Endodermal cell (in vitro differentiated cells): ENCODE data around the gene LGR4. TPM values are rescaled to one million over a fixed set of nuclear protein-coding genes. Genes with fewer than 3 reads are reported as not detected.
A peak's percentile ranks its signal among the peaks of the same experiment; 100 is the strongest.

Source experiments
- DNase-seq: peaks from one replicate; pipeline ENCODE4 v3.0.0-alpha.2; 2017
- H3K27ac ChIP-seq: 2 replicates; pipeline ENCODE4 v1.5.1; 2013; ENCODE audit warnings: mild to moderate bottlenecking, low read depth, low read length, moderate library complexity
- H3K27me3 ChIP-seq: 2 replicates; pipeline ENCODE4 v1.6.1; 2013; ENCODE audit warnings: mild to moderate bottlenecking, low read length, moderate library complexity; ENCODE audit not compliant: insufficient read depth, control insufficient read depth, poor library complexity, severe bottlenecking
- H3K36me3 ChIP-seq: 2 replicates; pipeline ENCODE4 v1.7.0; 2013; ENCODE audit warnings: mild to moderate bottlenecking, low read length, moderate library complexity; ENCODE audit not compliant: control insufficient read depth, insufficient read depth
- H3K4me1 ChIP-seq: one replicate; pipeline ENCODE4 v1.7.0; 2013; ENCODE audit warnings: low read length; ENCODE audit not compliant: control insufficient read depth, insufficient read depth
- H3K4me3 ChIP-seq: 2 replicates; pipeline ENCODE4 v1.5.1; 2013; ENCODE audit warnings: mild to moderate bottlenecking, low read length, moderate library complexity
- H3K9ac ChIP-seq: 2 replicates; pipeline ENCODE4 v1.6.1; 2013; ENCODE audit warnings: mild to moderate bottlenecking, low read length, moderate library complexity; ENCODE audit not compliant: poor library complexity, severe bottlenecking; ENCODE audit errors: extremely low read depth
- H3K9me3 ChIP-seq: 2 replicates; pipeline ENCODE4 v1.6.1; 2013; ENCODE audit warnings: mild to moderate bottlenecking, low read length, moderate library complexity; ENCODE audit not compliant: control insufficient read depth
- H3K27ac Mint-ChIP-seq: 2 replicates; pipeline ENCODE4 v1.8.0; 2020; ENCODE audit warnings: mixed read lengths
- H3K27me3 Mint-ChIP-seq: 2 replicates; pipeline ENCODE4 v1.8.0; 2021; ENCODE audit warnings: mild to moderate bottlenecking, mixed read lengths; ENCODE audit not compliant: insufficient read depth
- H3K36me3 Mint-ChIP-seq: 2 replicates; pipeline ENCODE4 v1.8.0; 2020; ENCODE audit warnings: low read depth, mixed read lengths
- H3K4me1 Mint-ChIP-seq: 2 replicates; pipeline ENCODE4 v1.8.0; 2020; ENCODE audit warnings: mixed read lengths
- H3K4me3 Mint-ChIP-seq: 2 replicates; pipeline ENCODE4 v1.8.0; 2020; ENCODE audit warnings: mild to moderate bottlenecking, moderate library complexity, mixed read lengths
- H3K9me3 Mint-ChIP-seq: 2 replicates; pipeline ENCODE4 v1.8.0; 2020; ENCODE audit warnings: mild to moderate bottlenecking, mixed read lengths
- CTCF ChIP-seq: fragments of 200-600 bp; sonication (generic); conservative IDR thresholded peaks from 2 replicates; pipeline ENCODE4 v1.5.0; 2021; ENCODE audit warnings: antibody characterized with exemption, mild to moderate bottlenecking
- WGBS, 2 experiments: methylation state at CpG; one replicate each; pipeline versions ENCODE4 v1.1.5 to v1.1.7; 2013; ENCODE audit warnings: missing lambda C conversion rate in 2 of 2, mixed read lengths in 1 of 2; ENCODE audit not compliant: insufficient coverage in 1 of 2, insufficient read length in 1 of 2; 5-methylcytosine and 5-hydroxymethylcytosine counted together
- total RNA-seq, 2 donors: library from RNA; stranded (reverse); fragmentation: NEBNext Ultra II Directional in 1 of 2; extraction: Animal tissue kit (Norgen Biotek cat#: 25700) in 1 of 2; gene quantifications; 2 replicates in 1 of 2; 3 replicates in 1 of 2; pipeline ENCODE4 v1.2.1, GENCODE V29; 2021

The LGR4 gene
- total RNA-seq, 2 donors from 2014 or later = 73.7 to 75.6 TPM

DNA sequence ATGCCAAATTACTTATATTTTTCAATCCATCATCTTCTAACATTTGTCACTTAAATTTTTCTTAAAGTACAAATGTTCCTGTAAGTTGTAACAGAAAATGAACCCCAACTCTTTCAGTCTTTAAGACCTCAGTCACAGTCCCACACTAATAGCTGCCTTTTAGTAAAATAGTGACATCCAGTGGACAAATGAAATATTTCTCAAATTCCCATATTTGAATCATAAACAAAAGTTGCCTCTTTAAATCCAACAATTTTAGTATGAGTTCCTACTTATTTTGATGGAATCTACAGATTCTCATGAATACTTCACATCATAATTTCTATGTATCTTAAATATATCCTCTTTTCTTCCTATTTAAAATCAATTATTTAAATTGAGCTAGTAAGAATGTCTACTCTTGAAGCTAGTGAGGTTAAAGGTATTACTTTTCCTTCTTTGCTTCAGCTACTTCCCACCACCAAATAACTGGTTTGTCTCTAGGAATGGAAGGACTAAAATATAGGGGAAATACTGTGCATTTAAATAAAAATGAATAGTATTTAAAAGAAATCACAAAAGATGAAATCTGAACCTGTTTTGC, 24.8 kb upstream of the LGR4 start:
- H3K9me3 Mint-ChIP-seq = no peaks in the 10 kb centered on the region
- H3K4me3 Mint-ChIP-seq = no peak overlapping the region
- TF ChIP-seq CTCF = peak; percentile 55
- no peak for DNase-seq
- H3K4me1 Mint-ChIP-seq = peaks cover 4% of the 10 kb centered on the region
- Histone ChIP-seq H3K4me1 (no peaks in the 10 kb centered on the region), H3K9ac (no peak overlapping the region), H3K4me3 (no peak overlapping the region), H3K36me3 (peaks cover 83% of the 10 kb centered on the region), H3K27ac (no peak overlapping the region), H3K9me3 (no peaks in the 10 kb centered on the region), H3K27me3 (no peaks in the 10 kb centered on the region)
- H3K27me3 Mint-ChIP-seq = no peaks in the 10 kb centered on the region
- no peak overlapping the region for H3K27ac Mint-ChIP-seq
- H3K36me3 Mint-ChIP-seq = peaks cover 56% of the 10 kb centered on the region

- 100% methylated on average over 1 of the region's 1 CpG; no CpG with 5 or more reads in 1 of the 2 experiments for WGBS, 2 experiments
- Histone ChIP-seq H3K27ac (no peak overlapping the region), H3K27me3 (no peaks in the 10 kb centered on the region), H3K9ac (no peak overlapping the region), H3K4me1 (no peaks in the 10 kb centered on the region), H3K4me3 (no peak overlapping the region), H3K36me3 (peaks cover 84% of the 10 kb centered on the region), H3K9me3 (peaks cover 8% of the 10 kb centered on the region)
- TF ChIP-seq CTCF = no peak
- Mint-ChIP-seq H3K4me3 (no peak overlapping the region), H3K9me3 (no peaks in the 10 kb centered on the region), H3K4me1 (peaks cover 4% of the 10 kb centered on the region), H3K27ac (no peak overlapping the region), H3K27me3 (no peaks in the 10 kb centered on the region), H3K36me3 (peaks cover 60% of the 10 kb centered on the region)
- DNase-seq = no peak
These were observed 23.9 kb upstream of the LGR4 start for GRCh38 chr11:27496461-27496860.

- no peak for DNase-seq
- no peak overlapping the region for H3K4me3 ChIP-seq
- no peaks in the 10 kb centered on the region for H3K27me3 ChIP-seq
- Mint-ChIP-seq H3K9me3 (no peaks in the 10 kb centered on the region), H3K27ac (no peak overlapping the region), H3K4me1 (peaks cover 4% of the 10 kb centered on the region), H3K36me3 (peaks cover 66% of the 10 kb centered on the region), H3K4me3 (no peak overlapping the region), H3K27me3 (no peaks in the 10 kb centered on the region)
- no peak for TF ChIP-seq CTCF
- H3K36me3 ChIP-seq = peaks cover 84% of the 10 kb centered on the region
- H3K27ac ChIP-seq = no peak overlapping the region
- H3K9me3 ChIP-seq = peaks cover 15% of the 10 kb centered on the region
- H3K4me1 ChIP-seq = no peaks in the 10 kb centered on the region
- no peak overlapping the region for H3K9ac ChIP-seq
- WGBS, 2 experiments = 88% methylated on average over 1 of the region's 1 CpG; no CpG with 5 or more reads in 1 of the 2 experiments
These were observed 23.2 kb upstream of the LGR4 start for GRCh38 chr11:27495710-27496300.
